ENCODE measurements around the gene FRYL. TPM values are rescaled to one million over a fixed set of nuclear protein-coding genes. Genes with fewer than 3 reads are reported as not detected.

The FRYL gene
- total and polyA plus RNA-seq, 2 experiments from 2014 or later, result 20.6 to 33.0 TPM

DNA sequence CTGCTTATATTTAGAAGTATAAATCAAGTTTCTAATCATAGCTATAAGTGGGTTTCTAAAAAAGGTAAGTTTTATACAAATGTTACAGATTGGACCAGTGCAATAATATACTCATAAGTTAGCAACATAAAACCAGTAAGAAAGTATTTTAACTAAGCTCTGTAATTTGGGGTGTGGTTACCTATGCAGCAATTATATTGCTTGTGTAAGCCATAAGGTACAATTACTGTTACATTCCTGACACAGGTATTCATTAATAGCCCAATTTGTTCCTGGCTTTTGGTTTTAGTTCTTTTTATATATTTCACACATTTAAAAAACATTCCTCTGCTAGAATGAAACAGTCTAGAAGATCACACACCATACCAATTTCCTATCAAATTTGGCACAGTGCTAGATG, 115.1 kb downstream of the FRYL start:
- Histone ChIP-seq H3K36me3 (no peaks in the 10 kb centered on the region), H3K27me3 (no peaks in the 10 kb centered on the region), H3K27ac (no peak overlapping the region), H3K4me1 (ENCODE audit: low read depth) (peaks cover 14% of the 10 kb centered on the region), H3K4me3 (no peak overlapping the region), H3K9me3 (ENCODE audit: low read depth) (no peaks in the 10 kb centered on the region)
- TF ChIP-seq, protein P1, sequence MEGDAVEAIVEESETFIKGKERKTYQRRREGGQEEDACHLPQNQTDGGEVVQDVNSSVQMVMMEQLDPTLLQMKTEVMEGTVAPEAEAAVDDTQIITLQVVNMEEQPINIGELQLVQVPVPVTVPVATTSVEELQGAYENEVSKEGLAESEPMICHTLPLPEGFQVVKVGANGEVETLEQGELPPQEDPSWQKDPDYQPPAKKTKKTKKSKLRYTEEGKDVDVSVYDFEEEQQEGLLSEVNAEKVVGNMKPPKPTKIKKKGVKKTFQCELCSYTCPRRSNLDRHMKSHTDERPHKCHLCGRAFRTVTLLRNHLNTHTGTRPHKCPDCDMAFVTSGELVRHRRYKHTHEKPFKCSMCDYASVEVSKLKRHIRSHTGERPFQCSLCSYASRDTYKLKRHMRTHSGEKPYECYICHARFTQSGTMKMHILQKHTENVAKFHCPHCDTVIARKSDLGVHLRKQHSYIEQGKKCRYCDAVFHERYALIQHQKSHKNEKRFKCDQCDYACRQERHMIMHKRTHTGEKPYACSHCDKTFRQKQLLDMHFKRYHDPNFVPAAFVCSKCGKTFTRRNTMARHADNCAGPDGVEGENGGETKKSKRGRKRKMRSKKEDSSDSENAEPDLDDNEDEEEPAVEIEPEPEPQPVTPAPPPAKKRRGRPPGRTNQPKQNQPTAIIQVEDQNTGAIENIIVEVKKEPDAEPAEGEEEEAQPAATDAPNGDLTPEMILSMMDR (IDR thresholded peaks at IDR 0.05; ENCODE audit: low read depth, low read length), result no peak
- no peak for DNase-seq (ENCODE audit: low read depth in 1 of 2, low spot score in 1 of 2)

DNA sequence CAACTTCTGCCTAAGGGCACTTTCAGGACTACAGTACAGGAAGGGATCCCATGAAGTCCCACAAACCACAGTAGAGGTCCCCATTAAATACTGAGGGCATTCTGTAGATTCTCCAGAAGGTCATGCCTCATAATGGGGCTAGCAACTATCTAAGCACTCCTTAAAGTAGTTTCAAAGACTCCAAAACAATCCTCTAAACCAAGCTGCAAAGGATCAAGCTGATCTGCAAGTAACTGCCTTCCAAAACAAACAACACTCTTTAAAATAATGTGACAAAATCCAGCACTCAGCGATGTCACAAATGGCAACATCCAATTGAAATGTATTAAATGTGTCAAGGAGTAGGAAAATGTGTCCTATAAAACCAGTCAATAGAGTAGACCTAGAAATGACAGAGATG, 118.7 kb downstream of the FRYL start:
- Histone ChIP-seq H3K4me3 (no peak overlapping the region), H3K27ac (no peak overlapping the region), H3K36me3 (no peaks in the 10 kb centered on the region), H3K27me3 (no peaks in the 10 kb centered on the region), H3K9me3 (ENCODE audit: low read depth) (no peaks in the 10 kb centered on the region), H3K4me1 (ENCODE audit: low read depth) (no peaks in the 10 kb centered on the region)
- DNase-seq (ENCODE audit: low read depth in 1 of 2, low spot score in 1 of 2), result no peak
- TF ChIP-seq, protein P1 (IDR thresholded peaks at IDR 0.05; ENCODE audit: low read depth, low read length), result no peak

DNA sequence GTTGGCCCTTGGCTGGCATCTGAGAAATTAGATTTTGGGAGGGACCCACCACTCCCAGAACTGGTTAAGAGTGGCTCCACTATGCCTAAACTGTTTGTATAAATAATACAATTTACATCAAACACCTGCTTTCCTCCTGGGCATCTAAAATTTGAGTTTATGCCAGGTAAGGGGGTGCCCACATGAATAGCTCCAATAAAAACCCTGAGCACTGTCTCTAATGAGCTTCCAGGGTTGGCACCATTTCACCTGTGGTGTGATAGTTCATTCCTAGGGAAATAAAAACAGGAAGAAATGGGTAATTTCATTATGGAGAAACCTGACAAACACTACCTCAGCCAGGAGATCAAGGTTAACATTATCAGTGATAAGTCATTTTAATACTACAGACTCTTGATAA, 119.7 kb downstream of the FRYL start:
- DNase-seq (ENCODE audit: low read depth in 1 of 2, low spot score in 1 of 2), result no peak
- Histone ChIP-seq H3K4me3 (no peak overlapping the region), H3K27ac (no peak overlapping the region), H3K4me1 (ENCODE audit: low read depth) (no peaks in the 10 kb centered on the region), H3K9me3 (ENCODE audit: low read depth) (no peaks in the 10 kb centered on the region), H3K36me3 (no peaks in the 10 kb centered on the region), H3K27me3 (no peaks in the 10 kb centered on the region)
- TF ChIP-seq, protein P1 (IDR thresholded peaks at IDR 0.05; ENCODE audit: low read depth, low read length), result no peak

DNA sequence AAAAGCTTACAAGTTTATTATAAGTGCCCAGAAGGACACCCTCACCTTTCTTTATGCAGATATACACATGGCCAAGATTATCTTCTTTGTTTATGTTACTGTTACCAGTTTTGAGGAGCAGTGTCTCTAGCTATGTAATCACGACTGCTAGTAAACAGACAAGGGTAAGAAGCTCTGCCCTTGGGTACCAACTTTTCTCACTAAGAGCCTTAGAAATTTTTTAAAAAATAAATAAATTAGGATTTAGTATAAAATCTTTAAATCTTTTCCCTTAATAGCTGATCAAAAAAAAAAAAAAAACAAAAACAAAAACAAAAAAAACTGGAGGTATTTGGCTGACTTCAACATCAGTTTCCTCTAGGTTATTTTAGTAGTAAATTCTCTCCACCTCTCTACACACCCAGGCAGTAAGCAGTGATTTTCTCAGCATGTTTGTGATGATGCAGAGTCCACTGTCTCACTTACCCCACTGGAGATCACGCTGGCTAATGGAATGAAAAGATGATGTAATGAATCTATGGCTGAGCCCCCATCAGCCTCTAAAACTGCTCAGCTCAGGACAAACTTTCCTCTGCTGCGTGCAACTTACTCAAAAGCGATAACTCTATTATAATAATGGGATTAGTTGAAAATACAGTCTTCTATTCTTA, 125.9 kb downstream of the FRYL start:
- peak overlapping the region; percentile 41 for H3K27ac ChIP-seq
- TF ChIP-seq, protein P1 (IDR thresholded peaks at IDR 0.05; ENCODE audit: low read depth, low read length), result no peak
- H3K4me1 ChIP-seq (ENCODE audit: low read depth), result peaks cover 12% of the 10 kb centered on the region
- peak in 1 of 2 donors; percentile 32 for DNase-seq (ENCODE audit: low read depth in 1 of 2, low spot score in 1 of 2)
- no peaks in the 10 kb centered on the region for H3K27me3 ChIP-seq
- H3K36me3 ChIP-seq, result no peaks in the 10 kb centered on the region
- H3K9me3 ChIP-seq (ENCODE audit: low read depth), result no peaks in the 10 kb centered on the region
- no peak overlapping the region for H3K4me3 ChIP-seq

DNA sequence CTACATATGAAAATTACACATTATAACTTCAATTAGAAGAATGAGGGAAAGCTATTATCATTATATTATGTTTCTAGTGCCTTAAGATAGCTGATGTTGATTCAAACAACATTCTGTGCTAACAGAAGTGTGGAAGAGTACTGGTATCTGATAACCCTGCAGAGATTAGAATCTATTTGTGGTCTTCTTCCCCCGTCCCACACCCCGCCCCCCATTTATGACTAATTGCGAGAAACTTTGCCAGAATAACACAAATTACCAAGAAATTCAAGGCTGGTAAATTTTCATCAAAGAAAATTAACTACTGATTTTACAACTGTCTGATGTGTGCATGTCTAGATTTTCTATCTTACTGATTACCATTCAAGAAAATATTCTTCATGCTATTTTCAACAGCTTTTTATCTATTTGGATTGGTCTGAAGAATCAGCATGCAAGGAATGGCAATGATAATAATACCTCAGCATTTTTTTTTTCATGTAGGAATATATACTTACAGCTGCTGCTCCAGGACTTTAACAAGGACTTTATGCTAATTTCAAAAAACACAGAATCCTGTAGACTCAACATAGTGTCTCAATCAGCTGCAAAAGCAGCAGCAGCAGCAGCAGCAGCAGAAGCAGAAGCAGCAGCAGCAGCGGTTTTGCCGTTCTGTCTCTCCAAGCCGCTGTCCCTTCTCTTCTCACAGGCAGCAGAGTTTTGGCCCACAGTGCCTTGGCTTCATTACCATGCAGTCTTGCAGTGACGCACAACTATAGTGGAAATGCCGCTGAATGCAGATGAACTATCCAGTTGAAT, 126.7 kb downstream of the FRYL start:
- peaks cover 12% of the 10 kb centered on the region for H3K4me1 ChIP-seq (ENCODE audit: low read depth)
- peak; percentile 39 to 84 for DNase-seq (ENCODE audit: low read depth in 1 of 2, low spot score in 1 of 2)
- no peak overlapping the region for H3K4me3 ChIP-seq
- TF ChIP-seq, protein P1 (IDR thresholded peaks at IDR 0.05; ENCODE audit: low read depth, low read length), result no peak
- peak overlapping the region; percentile 41 for H3K27ac ChIP-seq
- no peaks in the 10 kb centered on the region for H3K9me3 ChIP-seq (ENCODE audit: low read depth)
- no peaks in the 10 kb centered on the region for H3K27me3 ChIP-seq
- H3K36me3 ChIP-seq, result no peaks in the 10 kb centered on the region
